22Rv1 (cell line): ENCODE results near the gene RPUSD4.

Experiments used
- ZFX ChIP-seq: fragments of 450-650 bp; IDR thresholded peaks from 2 replicates; pipeline ENCODE4 v1.6.1; 2017; ENCODE audit warnings: antibody characterized with exemption, borderline replicate concordance
- TF ChIP-seq, protein P1 (sequence below): fragments of 450-650 bp; IDR thresholded peaks from 2 replicates; pipeline ENCODE4 v1.5.1; 2017; ENCODE audit warnings: mild to moderate bottlenecking

DNA sequence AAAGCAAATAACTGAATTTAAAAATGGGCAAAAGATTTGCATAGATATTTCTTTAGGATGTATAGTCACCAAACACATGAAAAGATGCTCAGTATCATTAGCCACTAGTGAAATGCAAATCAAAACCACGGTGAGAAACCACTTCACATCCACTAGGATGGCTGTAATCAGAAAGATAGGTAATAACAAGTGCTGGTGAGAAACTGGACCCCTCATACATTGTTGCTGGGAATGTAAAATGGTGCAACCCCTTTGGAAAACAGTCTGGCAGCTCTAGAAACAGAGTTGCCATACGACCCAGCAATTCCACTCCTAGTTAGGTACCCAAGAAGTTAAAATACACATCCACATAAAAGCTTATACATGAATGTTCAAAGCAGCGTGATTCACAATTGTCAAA lies 16.3 kb downstream of the RPUSD4 start:
- TF ChIP-seq, protein P1, sequence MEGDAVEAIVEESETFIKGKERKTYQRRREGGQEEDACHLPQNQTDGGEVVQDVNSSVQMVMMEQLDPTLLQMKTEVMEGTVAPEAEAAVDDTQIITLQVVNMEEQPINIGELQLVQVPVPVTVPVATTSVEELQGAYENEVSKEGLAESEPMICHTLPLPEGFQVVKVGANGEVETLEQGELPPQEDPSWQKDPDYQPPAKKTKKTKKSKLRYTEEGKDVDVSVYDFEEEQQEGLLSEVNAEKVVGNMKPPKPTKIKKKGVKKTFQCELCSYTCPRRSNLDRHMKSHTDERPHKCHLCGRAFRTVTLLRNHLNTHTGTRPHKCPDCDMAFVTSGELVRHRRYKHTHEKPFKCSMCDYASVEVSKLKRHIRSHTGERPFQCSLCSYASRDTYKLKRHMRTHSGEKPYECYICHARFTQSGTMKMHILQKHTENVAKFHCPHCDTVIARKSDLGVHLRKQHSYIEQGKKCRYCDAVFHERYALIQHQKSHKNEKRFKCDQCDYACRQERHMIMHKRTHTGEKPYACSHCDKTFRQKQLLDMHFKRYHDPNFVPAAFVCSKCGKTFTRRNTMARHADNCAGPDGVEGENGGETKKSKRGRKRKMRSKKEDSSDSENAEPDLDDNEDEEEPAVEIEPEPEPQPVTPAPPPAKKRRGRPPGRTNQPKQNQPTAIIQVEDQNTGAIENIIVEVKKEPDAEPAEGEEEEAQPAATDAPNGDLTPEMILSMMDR: no peak
- no peak for TF ChIP-seq ZFX
